CD14-positive monocyte (primary cell): ENCODE data around the gene ACER1. TPM values are rescaled to one million over a fixed set of nuclear protein-coding genes. Genes with fewer than 3 reads are reported as not detected.
A peak's percentile ranks its signal among the peaks of the same experiment; 100 is the strongest.

Source experiments
- DNase-seq, 3 donors: peaks; one replicate each; pipeline ENCODE4 v3.0.0-alpha.2; 2011 to 2022
- H2AFZ ChIP-seq: 2 replicates; pipeline ENCODE4 v1.6.0; 2012; ENCODE audit warnings: mild to moderate bottlenecking, low read depth, low read length, inconsistent platforms; ENCODE audit not compliant: insufficient read depth, poor library complexity, severe bottlenecking
- H3K27ac ChIP-seq, 2 donors: 1 replicate in 1 of 2; 2 replicates in 1 of 2; pipeline ENCODE4 v1.5.1; 2012 to 2013; ENCODE audit warnings: low read length in 2 of 2, control low read depth in 1 of 2, inconsistent platforms in 1 of 2, low read depth in 1 of 2, mild to moderate bottlenecking in 1 of 2
- H3K27me3 ChIP-seq, 2 donors: one replicate each; pipeline versions ENCODE4 v1.6.0 to v1.6.1; 2011 to 2013; ENCODE audit warnings: low read length in 2 of 2; ENCODE audit not compliant: control insufficient read depth in 2 of 2, insufficient read depth in 2 of 2
- H3K36me3 ChIP-seq, 2 donors: replicated peaks in 1 of 2; 1 replicate in 1 of 2; 2 replicates in 1 of 2; pipeline versions ENCODE4 v1.5.1 to v1.6.1; 2012 to 2013; ENCODE audit warnings: low read length in 2 of 2, control low read depth in 1 of 2, inconsistent platforms in 1 of 2, mild to moderate bottlenecking in 1 of 2; ENCODE audit not compliant: insufficient read depth in 2 of 2, control insufficient read depth in 1 of 2
- H3K4me1 ChIP-seq, 2 donors: 1 replicate in 1 of 2; 2 replicates in 1 of 2; pipeline versions ENCODE4 v1.5.1 to v1.6.1; 2012 to 2013; ENCODE audit warnings: low read length in 2 of 2, control low read depth in 1 of 2, inconsistent platforms in 1 of 2, mild to moderate bottlenecking in 1 of 2, moderate library complexity in 1 of 2; ENCODE audit not compliant: insufficient read depth in 2 of 2, control insufficient read depth in 1 of 2
- H3K4me2 ChIP-seq: replicated peaks from 2 replicates; pipeline ENCODE3; 2012; ENCODE audit warnings: low read length, moderate library complexity, mild to moderate bottlenecking; ENCODE audit not compliant: poor library complexity, severe bottlenecking; ENCODE audit errors: extremely low read depth
- H3K4me3 ChIP-seq, 3 experiments: fragments of 200-600 bp in 1 of 3; sonication (generic) in 1 of 3; replicated peaks in 1 of 3; 1 replicate in 2 of 3; 2 replicates in 1 of 3; pipeline ENCODE4 v1.5.1; 2011 to 2013; ENCODE audit warnings: low read length in 3 of 3, mild to moderate bottlenecking in 3 of 3, control low read depth in 2 of 3, low read depth in 2 of 3, inconsistent platforms in 1 of 3, moderate library complexity in 1 of 3
- H3K79me2 ChIP-seq: 2 replicates; pipeline ENCODE4 v1.6.0; 2012; ENCODE audit warnings: mild to moderate bottlenecking, control low read depth, inconsistent platforms, low read length, moderate library complexity; ENCODE audit not compliant: insufficient read depth
- H3K9ac ChIP-seq: 2 replicates; pipeline ENCODE4 v1.6.0; 2017; ENCODE audit warnings: low read length, mild to moderate bottlenecking; ENCODE audit not compliant: insufficient read depth, poor library complexity, severe bottlenecking
- H3K9me3 ChIP-seq, 2 donors: replicated peaks in 1 of 2; 1 replicate in 1 of 2; 2 replicates in 1 of 2; pipeline versions ENCODE4 v1.5.1 to v1.6.1; 2012 to 2013; ENCODE audit warnings: low read length in 2 of 2, control low read depth in 1 of 2; ENCODE audit not compliant: control insufficient read depth in 1 of 2, insufficient read depth in 1 of 2
- H4K20me1 ChIP-seq: 2 replicates; pipeline ENCODE4 v1.6.0; 2012; ENCODE audit warnings: mild to moderate bottlenecking, low read length, control low read depth, moderate library complexity; ENCODE audit not compliant: insufficient read depth
- H3K27ac Mint-ChIP-seq, 7 donors: one replicate each; pipeline ENCODE4 v1.8.0; 2020; ENCODE audit warnings: mild to moderate bottlenecking in 7 of 7, mixed read lengths in 7 of 7, moderate library complexity in 6 of 7, inconsistent platforms in 2 of 7
- H3K27me3 Mint-ChIP-seq, 3 donors: one replicate each; pipeline ENCODE4 v1.8.0; 2021 to 2022; ENCODE audit warnings: low read depth in 3 of 3, mild to moderate bottlenecking in 3 of 3, mixed read lengths in 3 of 3, moderate library complexity in 3 of 3, inconsistent platforms in 1 of 3
- H3K36me3 Mint-ChIP-seq, 2 donors: one replicate each; pipeline ENCODE4 v1.8.0; 2020; ENCODE audit warnings: mixed read lengths in 2 of 2, inconsistent platforms in 1 of 2, mild to moderate bottlenecking in 1 of 2
- H3K4me1 Mint-ChIP-seq: one replicate; pipeline ENCODE4 v1.8.0; 2020; ENCODE audit warnings: mild to moderate bottlenecking, mixed read lengths
- H3K4me3 Mint-ChIP-seq, 2 donors: one replicate each; pipeline ENCODE4 v1.8.0; 2020; ENCODE audit warnings: mild to moderate bottlenecking in 2 of 2, mixed read lengths in 2 of 2, moderate library complexity in 1 of 2
- H3K9me3 Mint-ChIP-seq, 7 donors: one replicate each; pipeline ENCODE4 v1.8.0; 2020 to 2022; ENCODE audit warnings: mixed read lengths in 7 of 7, mild to moderate bottlenecking in 6 of 7, moderate library complexity in 6 of 7, inconsistent platforms in 2 of 7
- WGBS: methylation state at CpG from one replicate; pipeline ENCODE4 v1.1.5; 2013; ENCODE audit warnings: missing lambda C conversion rate; ENCODE audit not compliant: insufficient coverage; 5-methylcytosine and 5-hydroxymethylcytosine counted together
- intact Hi-C, 2 donors: fragments of 100-400 bp; cut with micrococcal nuclease; formaldehyde crosslinking; loops; one replicate each; pipeline versions ENCODE4 v1.15.0 to v1.15.1; 2023
- polyA plus RNA-seq, 3 donors: library from polyadenylated mRNA; depleted of rRNA in 1 of 3; unstranded in 2 of 3; stranded (reverse) in 1 of 3; fragments of 300-500 nt in 2 of 3; fragments of >200 nt in 1 of 3; fragmentation: Illumina TruSeq in 2 of 3; gene quantifications; 1 replicate in 2 of 3; 2 replicates in 1 of 3; pipeline ENCODE4 v1.2.3, GENCODE V29; 2012 to 2021
- TF ChIP-seq, protein P1 (sequence below): fragments of 200-600 bp; IDR thresholded peaks from one replicate; pipeline ENCODE4 v1.8.0; 2022; ENCODE audit warnings: antibody characterized with exemption, mild to moderate bottlenecking

ACER1 gene
- polyA plus RNA-seq, 3 donors, result not detected

DNA sequence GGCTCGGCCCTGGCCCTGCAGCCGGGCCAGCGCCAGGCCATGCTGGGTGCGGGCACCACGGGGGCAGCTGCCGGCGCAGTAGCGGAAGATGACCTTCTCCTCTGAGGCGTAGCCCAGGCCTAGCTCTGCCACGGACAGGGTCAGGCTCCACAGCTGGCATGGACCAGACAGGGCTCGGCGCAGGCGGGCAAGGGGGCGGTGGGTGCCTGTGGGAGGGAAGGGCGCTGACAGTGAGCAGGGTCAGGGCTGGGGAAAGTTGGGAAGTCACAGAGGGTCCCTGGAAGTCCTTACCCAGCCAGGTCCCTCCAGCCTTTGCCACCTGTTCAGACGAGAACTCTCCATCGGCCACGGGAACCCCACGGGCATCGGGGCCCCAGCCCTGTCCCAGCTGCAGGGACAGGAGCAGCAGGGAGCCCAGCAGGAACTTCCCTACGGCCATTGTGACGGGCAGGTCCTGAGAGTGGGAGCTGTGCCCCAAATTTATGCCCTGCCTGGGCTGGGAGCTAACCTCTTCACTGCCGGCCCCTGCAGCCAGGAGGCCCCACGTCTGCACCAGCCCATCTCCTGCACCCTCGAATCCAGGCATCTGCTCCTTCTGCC, 42.1 kb upstream of the ACER1 start, which contains the start of gene PSPN:
PSPN (minus strand) TSS at position 523 of the 600 bp plus-strand sequence; CDS start at position 439, 84 bp downstream.
- H3K27ac Mint-ChIP-seq, result peak within 1 kb of the TSS in 3 of 7 donors; percentile 13 to 80 (median 33)
- H3K4me3 ChIP-seq, result no peak within 1 kb of the TSS
- no peak for DNase-seq
- H3K4me1 ChIP-seq, result peaks cover 11 to 14% of the 10 kb centered on the region in 2 donors
- H3K27ac ChIP-seq, result no peak within 1 kb of the TSS
- H3K36me3 Mint-ChIP-seq, result peaks cover 23 to 37% of the 10 kb centered on the region in 2 donors
- H3K9me3 Mint-ChIP-seq, result peaks cover 0 to 4% (median 0%) of the 10 kb centered on the region in 7 donors
- peaks cover 18 to 31% of the 10 kb centered on the region in 2 donors for H3K36me3 ChIP-seq
- H3K79me2 ChIP-seq, result no peaks in the 10 kb centered on the region
- H2AFZ ChIP-seq, result no peak within 1 kb of the TSS
- no peak within 1 kb of the TSS for H3K4me3 Mint-ChIP-seq
- peaks cover 0 to 2% (median 1%) of the 10 kb centered on the region in 3 donors for H3K27me3 Mint-ChIP-seq
- H4K20me1 ChIP-seq, result no peaks in the 10 kb centered on the region
- TF ChIP-seq, protein P1, sequence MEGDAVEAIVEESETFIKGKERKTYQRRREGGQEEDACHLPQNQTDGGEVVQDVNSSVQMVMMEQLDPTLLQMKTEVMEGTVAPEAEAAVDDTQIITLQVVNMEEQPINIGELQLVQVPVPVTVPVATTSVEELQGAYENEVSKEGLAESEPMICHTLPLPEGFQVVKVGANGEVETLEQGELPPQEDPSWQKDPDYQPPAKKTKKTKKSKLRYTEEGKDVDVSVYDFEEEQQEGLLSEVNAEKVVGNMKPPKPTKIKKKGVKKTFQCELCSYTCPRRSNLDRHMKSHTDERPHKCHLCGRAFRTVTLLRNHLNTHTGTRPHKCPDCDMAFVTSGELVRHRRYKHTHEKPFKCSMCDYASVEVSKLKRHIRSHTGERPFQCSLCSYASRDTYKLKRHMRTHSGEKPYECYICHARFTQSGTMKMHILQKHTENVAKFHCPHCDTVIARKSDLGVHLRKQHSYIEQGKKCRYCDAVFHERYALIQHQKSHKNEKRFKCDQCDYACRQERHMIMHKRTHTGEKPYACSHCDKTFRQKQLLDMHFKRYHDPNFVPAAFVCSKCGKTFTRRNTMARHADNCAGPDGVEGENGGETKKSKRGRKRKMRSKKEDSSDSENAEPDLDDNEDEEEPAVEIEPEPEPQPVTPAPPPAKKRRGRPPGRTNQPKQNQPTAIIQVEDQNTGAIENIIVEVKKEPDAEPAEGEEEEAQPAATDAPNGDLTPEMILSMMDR, result no peak
- H3K4me2 ChIP-seq, result no peak within 1 kb of the TSS
- WGBS, result 95% methylated on average over 21 of the region's 25 CpGs
- intact Hi-C loops, result loop anchor here (10.0 kb wide), 2 partner anchors 49 to 691 kb away; partner anchors contain the start of genes HSD11B1L (in 1 of the 2), KHSRP (in 1 of the 2) and MICOS13 (in 1 of the 2)
- no peaks in the 10 kb centered on the region for H3K27me3 ChIP-seq
- peaks cover 12% of the 10 kb centered on the region for H3K4me1 Mint-ChIP-seq
- no peaks in the 10 kb centered on the region for H3K9me3 ChIP-seq
- no peak within 1 kb of the TSS for H3K9ac ChIP-seq

DNA sequence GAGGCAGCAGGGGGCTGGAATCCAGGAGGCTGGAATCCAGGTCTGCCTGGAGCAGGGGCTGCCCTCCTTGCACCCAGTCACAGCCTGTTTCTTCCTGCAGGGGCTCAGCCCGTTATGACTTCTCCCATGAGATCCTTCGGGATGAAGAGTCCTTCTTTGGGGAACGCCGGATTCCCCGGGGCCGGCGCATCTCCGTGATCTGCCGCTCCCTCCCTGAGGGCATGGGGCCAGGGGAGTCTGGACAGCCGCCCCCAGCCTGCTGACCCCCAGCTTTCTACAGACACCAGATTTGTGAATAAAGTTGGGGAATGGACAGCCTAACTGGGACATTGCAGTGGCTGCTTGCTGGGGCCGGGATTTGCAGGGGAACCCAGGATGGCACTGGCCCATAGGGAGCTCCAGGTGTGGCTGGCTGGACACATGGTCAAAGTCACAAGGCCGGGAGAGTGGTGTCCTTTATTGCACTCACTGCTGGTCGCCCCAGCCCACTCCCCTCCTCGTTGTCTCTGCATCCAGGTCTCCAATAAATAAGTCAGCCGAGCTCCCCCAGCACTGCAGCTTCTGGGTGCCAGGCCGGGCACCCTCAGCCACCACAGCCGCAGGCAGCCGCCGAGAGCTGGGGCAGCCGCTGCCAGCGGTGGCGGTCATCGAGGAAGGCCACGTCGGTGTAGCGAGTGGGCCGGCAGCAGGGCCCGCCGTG, 41.4 kb upstream of the ACER1 start:
- Histone ChIP-seq H3K4me2 (no peak overlapping the region), H4K20me1 (no peaks in the 10 kb centered on the region), H3K27me3 (no peaks in the 10 kb centered on the region), H3K36me3 (peaks cover 11 to 25% of the 10 kb centered on the region in 2 donors), H3K4me1 (peaks cover 11 to 14% of the 10 kb centered on the region in 2 donors), H3K9ac (no peak overlapping the region), H3K4me3 (no peak overlapping the region), H3K9me3 (no peaks in the 10 kb centered on the region), H2AFZ (no peak overlapping the region), H3K27ac (no peak overlapping the region), H3K79me2 (no peaks in the 10 kb centered on the region)
- no peak for DNase-seq
- Mint-ChIP-seq H3K27me3 (peaks cover 0 to 2% (median 1%) of the 10 kb centered on the region in 3 donors), H3K4me3 (no peak overlapping the region), H3K4me1 (peaks cover 12% of the 10 kb centered on the region), H3K9me3 (peaks cover 0 to 2% (median 0%) of the 10 kb centered on the region in 7 donors), H3K36me3 (peaks cover 17 to 31% of the 10 kb centered on the region in 2 donors), H3K27ac (peak overlapping the region in 2 of 7 donors; percentile 13 to 80)
- intact Hi-C loops, result loop anchor here (5.0 to 10.0 kb wide), 3 partner anchors 50 to 690 kb away; partner anchors contain the start of genes HSD11B1L (in 1 of the 2), KHSRP (in 1 of the 2) and MICOS13 (in 1 of the 2)
- WGBS, result 97% methylated on average over 28 of the region's 29 CpGs
- TF ChIP-seq, protein P1, result no peak
